Measurements from ENCODE around the gene ZC3HAV1. TPM values are rescaled to one million over a fixed set of nuclear protein-coding genes. Genes with fewer than 3 reads are reported as not detected.

The ZC3HAV1 gene
- 10 to 100 TPM; 22.1 to 41.3 (median 37.7) TPM for total RNA-seq

DNA sequence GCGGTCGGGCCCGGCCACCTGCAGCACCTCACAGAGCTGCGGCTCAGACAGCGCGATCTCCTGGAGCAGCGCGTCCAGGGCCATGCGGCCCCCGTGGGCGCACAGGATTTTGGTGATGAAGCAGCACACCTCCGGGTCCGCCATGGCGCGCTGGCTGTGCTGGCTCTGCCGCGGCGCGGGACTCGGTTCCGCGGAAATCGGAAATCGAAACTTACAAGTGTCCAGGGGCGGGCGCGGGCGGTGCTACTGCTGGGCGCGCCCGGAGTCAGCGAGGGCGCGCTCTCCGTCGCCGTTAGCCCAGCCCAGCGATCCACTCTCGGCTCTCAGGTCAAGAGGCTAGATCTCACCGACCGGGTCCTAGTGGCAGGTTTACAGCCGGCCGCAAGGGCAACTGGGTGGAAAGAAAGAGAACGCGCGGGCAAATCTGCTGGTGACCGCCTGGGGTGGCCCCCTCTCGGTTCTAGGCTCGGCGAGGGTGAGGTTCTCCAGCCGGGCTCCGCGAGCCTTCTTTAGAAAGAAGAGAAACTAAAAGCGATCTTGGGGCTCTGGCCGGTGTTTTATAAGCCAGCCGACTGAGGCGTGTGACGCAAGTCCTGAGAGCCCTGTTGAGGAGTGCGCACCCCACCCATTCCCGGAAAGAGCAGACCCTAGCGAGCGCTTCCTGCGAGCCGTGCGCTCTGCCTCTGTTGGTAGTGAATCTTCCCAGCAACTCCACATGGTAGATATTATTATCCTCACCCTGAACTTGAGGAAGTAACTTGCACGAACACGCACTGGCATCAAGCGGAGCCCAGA is at the start of gene ZC3HAV1:
Gene ZC3HAV1, minus strand, starts transcription at position 533 of the 795 bp plus-strand sequence. Its CDS starts 389 bp downstream, at position 144.
- H3K4me3 ChIP-seq = peak within 1 kb of the TSS; percentile 94 to 99 (median 97)
- no peaks in the 10 kb centered on the region for H3K27me3 ChIP-seq
- H3K4me1 ChIP-seq = no peaks in the 10 kb centered on the region
- intact Hi-C loops (cut with DNase I; ENCODE audit: low total_unique reads) = no loop called here
- no peaks in the 10 kb centered on the region for H3K36me3 ChIP-seq
- TF ChIP-seq POLR2A (IDR thresholded peaks at IDR 0.05) (peak; percentile 49), POLR2AphosphoS5 (IDR thresholded peaks at IDR 0.05) (peak in 2 of 3 donors; percentile 46 to 65)
- TF ChIP-seq, protein P1, sequence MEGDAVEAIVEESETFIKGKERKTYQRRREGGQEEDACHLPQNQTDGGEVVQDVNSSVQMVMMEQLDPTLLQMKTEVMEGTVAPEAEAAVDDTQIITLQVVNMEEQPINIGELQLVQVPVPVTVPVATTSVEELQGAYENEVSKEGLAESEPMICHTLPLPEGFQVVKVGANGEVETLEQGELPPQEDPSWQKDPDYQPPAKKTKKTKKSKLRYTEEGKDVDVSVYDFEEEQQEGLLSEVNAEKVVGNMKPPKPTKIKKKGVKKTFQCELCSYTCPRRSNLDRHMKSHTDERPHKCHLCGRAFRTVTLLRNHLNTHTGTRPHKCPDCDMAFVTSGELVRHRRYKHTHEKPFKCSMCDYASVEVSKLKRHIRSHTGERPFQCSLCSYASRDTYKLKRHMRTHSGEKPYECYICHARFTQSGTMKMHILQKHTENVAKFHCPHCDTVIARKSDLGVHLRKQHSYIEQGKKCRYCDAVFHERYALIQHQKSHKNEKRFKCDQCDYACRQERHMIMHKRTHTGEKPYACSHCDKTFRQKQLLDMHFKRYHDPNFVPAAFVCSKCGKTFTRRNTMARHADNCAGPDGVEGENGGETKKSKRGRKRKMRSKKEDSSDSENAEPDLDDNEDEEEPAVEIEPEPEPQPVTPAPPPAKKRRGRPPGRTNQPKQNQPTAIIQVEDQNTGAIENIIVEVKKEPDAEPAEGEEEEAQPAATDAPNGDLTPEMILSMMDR (IDR thresholded peaks at IDR 0.05) = peak in 2 of 3 donors; percentile 14 to 34
- H3K9me3 ChIP-seq = no peaks in the 10 kb centered on the region
- peak; percentile 73 to 80 for DNase-seq (ENCODE audit: low spot score in 2 of 2)
- H3K27ac ChIP-seq = peak within 1 kb of the TSS; percentile 95 to 98

GRCh38 chr7:139153832-139154231 is 44.3 kb upstream of the ZC3HAV1 start:
- Histone ChIP-seq H3K36me3 (no peaks in the 10 kb centered on the region), H3K27me3 (no peaks in the 10 kb centered on the region), H3K4me3 (no peak overlapping the region), H3K27ac (no peak overlapping the region), H3K9me3 (peaks cover 0 to 7% of the 10 kb centered on the region in 2 donors), H3K4me1 (no peaks in the 10 kb centered on the region)
- intact Hi-C loops (cut with DNase I; ENCODE audit: low total_unique reads) = no loop called here
- no peak for DNase-seq (ENCODE audit: low spot score in 2 of 2)
- no peak for TF ChIP-seq POLR2A (IDR thresholded peaks at IDR 0.05)

- Histone ChIP-seq H3K4me1 (no peaks in the 10 kb centered on the region), H3K27me3 (no peaks in the 10 kb centered on the region), H3K4me3 (no peak overlapping the region), H3K36me3 (no peaks in the 10 kb centered on the region), H3K27ac (no peak overlapping the region), H3K9me3 (no peaks in the 10 kb centered on the region)
- intact Hi-C loops (cut with DNase I; ENCODE audit: low total_unique reads) = no loop called here
- no peak for DNase-seq (ENCODE audit: low spot score in 2 of 2)
- TF ChIP-seq, protein P1 (IDR thresholded peaks at IDR 0.05) = no peak
- TF ChIP-seq POLR2AphosphoS5 (IDR thresholded peaks at IDR 0.05) = no peak
- no peak for TF ChIP-seq POLR2A (IDR thresholded peaks at IDR 0.05)
These were observed 42.6 kb upstream of the ZC3HAV1 start for GRCh38 chr7:139152149-139152548.

DNA sequence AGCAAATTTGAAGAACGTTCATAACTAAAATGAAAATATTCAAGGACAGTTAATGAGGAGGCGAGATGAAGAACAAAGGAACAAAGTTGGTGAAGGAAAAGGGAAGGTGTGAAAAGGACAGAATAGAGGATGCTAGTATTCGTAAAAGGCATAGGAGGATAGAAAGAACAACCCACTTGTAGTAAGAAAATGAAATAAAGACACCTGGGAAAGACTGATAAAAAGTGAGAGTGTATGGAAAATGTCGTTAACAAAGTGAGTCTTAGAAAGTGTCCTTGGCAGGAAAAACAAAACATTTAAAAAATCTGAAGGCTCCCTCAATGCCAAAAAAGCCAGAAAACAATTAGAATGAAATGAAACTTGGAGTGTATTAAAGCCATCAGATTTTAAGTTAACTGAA is 29.6 kb upstream of the ZC3HAV1 start:
- Histone ChIP-seq H3K4me3 (no peak overlapping the region), H3K27ac (no peak overlapping the region), H3K9me3 (no peaks in the 10 kb centered on the region), H3K36me3 (no peaks in the 10 kb centered on the region), H3K27me3 (no peaks in the 10 kb centered on the region), H3K4me1 (no peaks in the 10 kb centered on the region)
- TF ChIP-seq POLR2A (IDR thresholded peaks at IDR 0.05) = no peak
- no peak for TF ChIP-seq POLR2AphosphoS5 (IDR thresholded peaks at IDR 0.05)
- TF ChIP-seq, protein P1 (IDR thresholded peaks at IDR 0.05) = no peak
- no peak for DNase-seq (ENCODE audit: low spot score in 2 of 2)
- intact Hi-C loops (cut with DNase I; ENCODE audit: low total_unique reads) = no loop called here

DNA sequence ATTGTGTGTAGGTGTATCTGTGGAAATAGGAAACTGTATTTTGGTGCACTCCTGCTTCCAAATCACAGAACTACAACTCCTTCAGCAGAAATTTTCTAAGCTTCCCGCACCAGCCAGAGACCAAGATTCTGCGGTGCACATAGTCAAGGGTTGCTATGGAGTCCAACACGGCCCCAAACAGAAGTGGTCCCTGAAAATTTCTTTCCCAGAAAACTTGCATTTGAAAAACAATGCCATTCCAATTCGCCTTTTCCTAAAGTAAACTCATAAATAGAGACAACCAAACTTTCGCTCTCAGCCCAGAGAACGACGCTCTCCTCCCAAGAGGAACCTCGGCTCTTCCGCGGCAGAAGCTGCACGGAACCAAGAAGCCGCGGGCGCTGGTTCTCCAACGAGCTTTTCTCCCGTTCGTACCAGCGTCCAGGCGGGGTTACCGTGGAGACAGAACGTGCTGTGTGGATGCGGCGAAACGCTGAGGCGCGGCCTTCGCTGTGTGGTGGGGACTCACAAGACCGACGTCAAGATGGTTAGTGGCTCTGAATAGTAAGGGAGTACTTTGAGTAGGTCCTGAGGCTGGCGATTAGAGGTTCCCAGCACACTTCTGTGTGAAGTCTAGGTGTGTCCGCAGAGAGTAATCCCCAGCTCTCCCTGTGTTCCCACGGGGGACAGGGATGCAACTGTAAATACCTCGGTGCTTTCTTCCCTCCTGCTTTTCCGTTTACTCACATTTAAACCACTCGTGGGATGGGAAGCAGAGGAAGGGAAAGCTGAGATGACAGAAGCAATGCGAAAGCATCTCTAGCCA is 24.0 kb upstream of the ZC3HAV1 start:
- H3K27ac ChIP-seq = peak overlapping the region; percentile 27 to 29
- no peaks in the 10 kb centered on the region for H3K27me3 ChIP-seq
- DNase-seq (ENCODE audit: low spot score in 2 of 2) = peak; percentile 63 to 78
- intact Hi-C loops (cut with DNase I; ENCODE audit: low total_unique reads) = no loop called here
- peak in 2 of 3 donors; percentile 58 to 68 for TF ChIP-seq POLR2AphosphoS5 (IDR thresholded peaks at IDR 0.05)
- TF ChIP-seq, protein P1 (IDR thresholded peaks at IDR 0.05) = no peak
- no peaks in the 10 kb centered on the region for H3K36me3 ChIP-seq
- H3K4me1 ChIP-seq = no peaks in the 10 kb centered on the region
- peak overlapping the region; percentile 49 to 72 (median 56) for H3K4me3 ChIP-seq
- no peaks in the 10 kb centered on the region for H3K9me3 ChIP-seq
